Thoracic aorta endothelial cell (primary cell): ENCODE results near the gene KCNN3. TPM values are rescaled to one million over a fixed set of nuclear protein-coding genes. Genes with fewer than 3 reads are reported as not detected.

Experiments
- total RNA-seq: library from RNA; depleted of rRNA; stranded (reverse); fragments of >200 nt; gene quantifications from 2 replicates; pipeline ENCODE4 v1.2.3, GENCODE V29; 2012

Gene KCNN3
- 0.40 and 0.93 TPM in 2 replicates for total RNA-seq

GRCh38 chr1:154870115-154870571 is at the start of gene KCNN3:
TSS of gene KCNN3 (minus strand) at chr1:154870281. CDS start at chr1:154869964, 317 bp downstream.

Other genes with a start within 250 kb of the KCNN3 start
- 9.2 and 10.5 TPM in 2 replicates for gene PMVK, start 66.4 kb upstream of the KCNN3 start, total RNA-seq
- gene PBXIP1, start 85.8 kb upstream of the KCNN3 start, total RNA-seq = 41.5 and 42.0 TPM in 2 replicates
- gene PYGO2, start 91.5 kb upstream of the KCNN3 start, total RNA-seq = 11.3 and 12.6 TPM in 2 replicates
- gene SHC1, start 100.5 kb upstream of the KCNN3 start, total RNA-seq = 248 and 273 TPM in 2 replicates
- gene CKS1B, start 104.4 kb upstream of the KCNN3 start, total RNA-seq = 116 and 126 TPM in 2 replicates
- gene FLAD1, start 113.1 kb upstream of the KCNN3 start, total RNA-seq = 21.6 and 22.3 TPM in 2 replicates
- 0.40 TPM in 1 of 2 replicates, not detected in the other for gene LENEP, start 123.3 kb upstream of the KCNN3 start, total RNA-seq
- gene ZBTB7B, start 132.5 kb upstream of the KCNN3 start, total RNA-seq = 10.2 and 15.0 TPM in 2 replicates
- 0.29 TPM in 1 of 2 replicates, not detected in the other for gene DCST2, start 163.5 kb upstream of the KCNN3 start, total RNA-seq
- not detected in 2 replicates for gene DCST1, start 163.5 kb upstream of the KCNN3 start, total RNA-seq
- 172 and 268 TPM in 2 replicates for gene ADAM15, start 181.0 kb upstream of the KCNN3 start, total RNA-seq
- gene EFNA4, start 193.5 kb upstream of the KCNN3 start, total RNA-seq = 4.0 and 7.0 TPM in 2 replicates
- 0.66 and 1.9 TPM in 2 replicates for gene EFNA3, start 208.6 kb upstream of the KCNN3 start, total RNA-seq